Esophagus squamous epithelium (tissue), 4 donors: Measurements from ENCODE around the gene CHPT1.

Source experiments
- CTCF ChIP-seq, 6 experiments: fragments of 450-650 bp in 4 of 6; fragments of 200-600 bp in 2 of 6; sonication (generic) in 2 of 6; IDR thresholded peaks; one replicate each; pipeline ENCODE4 v1.5.1; 2016 to 2019; ENCODE audit warnings: antibody characterized with exemption in 6 of 6, mild to moderate bottlenecking in 4 of 6, moderate library complexity in 4 of 6
- POLR2A ChIP-seq, 4 donors: fragments of 450-650 bp; IDR thresholded peaks; one replicate each; pipeline ENCODE4 v1.6.1; 2017; ENCODE audit warnings: antibody characterized with exemption in 4 of 4, mild to moderate bottlenecking in 4 of 4, moderate library complexity in 3 of 4

GRCh38 chr12:101700299-101700820 lies 2.9 kb downstream of the CHPT1 start:
- TF ChIP-seq CTCF (IDR thresholded peaks at IDR 0.05) = no peak
- TF ChIP-seq POLR2A (IDR thresholded peaks at IDR 0.05) = no peak
